ENCODE data around the gene ITGA1.

- TF ChIP-seq POLR2A (IDR thresholded peaks at IDR 0.05) = no peak
- no peak for TF ChIP-seq CTCF (IDR thresholded peaks at IDR 0.05)
These were observed 20.4 kb upstream of the ITGA1 start for GRCh38 chr5:52767217-52767743.
